ENCODE measurements around the gene CCNL2.

DNA sequence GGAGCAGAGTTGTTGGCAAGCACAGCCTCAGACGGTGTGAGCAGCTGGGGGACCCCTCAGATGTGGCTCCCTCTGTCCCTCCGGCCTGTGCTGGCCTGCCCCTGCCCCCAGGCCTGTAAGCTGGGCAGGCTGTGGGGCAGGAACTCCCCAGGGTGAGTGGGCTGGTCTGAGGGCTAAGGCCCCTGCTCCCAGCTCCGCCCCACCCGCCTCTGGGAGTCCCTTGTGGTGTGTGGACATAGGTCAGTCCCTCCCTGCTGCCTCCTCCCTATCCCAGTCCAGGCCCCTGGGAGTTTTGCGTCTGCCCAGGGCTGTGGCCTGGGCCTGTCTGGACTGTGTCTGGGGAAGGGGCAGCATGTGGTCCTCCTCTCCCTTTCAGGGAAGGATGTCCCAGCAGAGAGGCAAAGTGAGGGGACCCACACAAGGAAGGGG is 32.7 kb upstream of the CCNL2 start:
- TF ChIP-seq, protein P1, sequence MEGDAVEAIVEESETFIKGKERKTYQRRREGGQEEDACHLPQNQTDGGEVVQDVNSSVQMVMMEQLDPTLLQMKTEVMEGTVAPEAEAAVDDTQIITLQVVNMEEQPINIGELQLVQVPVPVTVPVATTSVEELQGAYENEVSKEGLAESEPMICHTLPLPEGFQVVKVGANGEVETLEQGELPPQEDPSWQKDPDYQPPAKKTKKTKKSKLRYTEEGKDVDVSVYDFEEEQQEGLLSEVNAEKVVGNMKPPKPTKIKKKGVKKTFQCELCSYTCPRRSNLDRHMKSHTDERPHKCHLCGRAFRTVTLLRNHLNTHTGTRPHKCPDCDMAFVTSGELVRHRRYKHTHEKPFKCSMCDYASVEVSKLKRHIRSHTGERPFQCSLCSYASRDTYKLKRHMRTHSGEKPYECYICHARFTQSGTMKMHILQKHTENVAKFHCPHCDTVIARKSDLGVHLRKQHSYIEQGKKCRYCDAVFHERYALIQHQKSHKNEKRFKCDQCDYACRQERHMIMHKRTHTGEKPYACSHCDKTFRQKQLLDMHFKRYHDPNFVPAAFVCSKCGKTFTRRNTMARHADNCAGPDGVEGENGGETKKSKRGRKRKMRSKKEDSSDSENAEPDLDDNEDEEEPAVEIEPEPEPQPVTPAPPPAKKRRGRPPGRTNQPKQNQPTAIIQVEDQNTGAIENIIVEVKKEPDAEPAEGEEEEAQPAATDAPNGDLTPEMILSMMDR (IDR thresholded peaks at IDR 0.05 in 4 of 5, conservative IDR thresholded peaks at IDR 0.05 in 1 of 5): no peak
- TF ChIP-seq POLR2A (IDR thresholded peaks at IDR 0.05): no peak
